Trophoblast cell (in vitro differentiated cells and primary cell): ENCODE measurements around the gene VAV3.

Experiments
- DNase-seq, 2 donors: peaks; one replicate each; pipeline ENCODE4 v3.0.0-alpha.2; 2016
- H2AFZ ChIP-seq: 2 replicates; pipeline ENCODE4 v1.6.1; 2013; ENCODE audit warnings: low read length, moderate library complexity, mild to moderate bottlenecking; ENCODE audit not compliant: insufficient read depth, poor library complexity
- H2AK5ac ChIP-seq: 2 replicates; pipeline ENCODE4 v1.6.1; 2013; ENCODE audit warnings: mild to moderate bottlenecking, low read length
- H2BK120ac ChIP-seq: 2 replicates; pipeline ENCODE4 v1.6.1; 2013; ENCODE audit warnings: low read length, mild to moderate bottlenecking, moderate library complexity; ENCODE audit not compliant: insufficient read depth, poor library complexity
- H2BK12ac ChIP-seq: 2 replicates; pipeline ENCODE4 v1.6.1; 2013; ENCODE audit warnings: mild to moderate bottlenecking, low read length, moderate library complexity
- H2BK5ac ChIP-seq: 2 replicates; pipeline ENCODE4 v1.6.1; 2013; ENCODE audit warnings: low read length, low read depth, moderate library complexity, mild to moderate bottlenecking; ENCODE audit not compliant: poor library complexity
- H3K14ac ChIP-seq: 2 replicates; pipeline ENCODE4 v1.6.1; 2013; ENCODE audit warnings: mild to moderate bottlenecking, low read length
- H3K18ac ChIP-seq: 2 replicates; pipeline ENCODE4 v1.6.1; 2013; ENCODE audit warnings: mild to moderate bottlenecking, low read length
- H3K23ac ChIP-seq: 2 replicates; pipeline ENCODE4 v1.6.1; 2013; ENCODE audit warnings: low read length
- H3K27ac ChIP-seq: 2 replicates; pipeline ENCODE4 v1.5.1; 2013; ENCODE audit warnings: low read depth, mild to moderate bottlenecking, inconsistent platforms, low read length, moderate library complexity
- H3K27me3 ChIP-seq: 2 replicates; pipeline ENCODE4 v1.6.1; 2013; ENCODE audit warnings: inconsistent platforms, mild to moderate bottlenecking, low read length, moderate library complexity; ENCODE audit not compliant: insufficient read depth
- H3K36me3 ChIP-seq, 2 experiments: 1 replicate in 1 of 2; 2 replicates in 1 of 2; pipeline ENCODE4 v1.6.1; 2013; ENCODE audit warnings: low read length in 2 of 2, mild to moderate bottlenecking in 2 of 2, moderate library complexity in 1 of 2; ENCODE audit not compliant: insufficient read depth in 2 of 2, control insufficient read depth in 1 of 2
- H3K4ac ChIP-seq: 2 replicates; pipeline ENCODE4 v1.6.1; 2013; ENCODE audit warnings: low read depth, mild to moderate bottlenecking, low read length, moderate library complexity
- H3K4me1 ChIP-seq, 2 experiments: 1 replicate in 1 of 2; 2 replicates in 1 of 2; pipeline ENCODE4 v1.6.1; 2013; ENCODE audit warnings: low read length in 2 of 2, mild to moderate bottlenecking in 2 of 2, moderate library complexity in 1 of 2; ENCODE audit not compliant: insufficient read depth in 2 of 2, control insufficient read depth in 1 of 2
- H3K4me2 ChIP-seq: 2 replicates; pipeline ENCODE4 v1.6.1; 2013; ENCODE audit warnings: inconsistent platforms, mild to moderate bottlenecking, low read length, moderate library complexity
- H3K4me3 ChIP-seq: 2 replicates; pipeline ENCODE4 v1.5.1; 2013; ENCODE audit warnings: mild to moderate bottlenecking, low read depth, low read length, inconsistent platforms
- H3K79me1 ChIP-seq: one replicate; pipeline ENCODE4 v1.6.1; 2013; ENCODE audit warnings: low read length
- H3K79me2 ChIP-seq: 2 replicates; pipeline ENCODE4 v1.6.1; 2013; ENCODE audit warnings: low read length, mild to moderate bottlenecking; ENCODE audit not compliant: control insufficient read depth, insufficient read depth, poor library complexity
- H3K9ac ChIP-seq: 2 replicates; pipeline ENCODE4 v1.6.1; 2013; ENCODE audit warnings: mild to moderate bottlenecking, low read length
- H3K9me3 ChIP-seq: 2 replicates; pipeline ENCODE4 v1.6.1; 2013; ENCODE audit warnings: low read depth, mild to moderate bottlenecking, control low read depth, inconsistent platforms, low read length; ENCODE audit not compliant: insufficient read depth
- H4K12ac ChIP-seq: 2 replicates; pipeline ENCODE4 v1.6.1; 2013; ENCODE audit warnings: low read depth, mild to moderate bottlenecking, low read length, moderate library complexity
- H4K8ac ChIP-seq: 2 replicates; pipeline ENCODE4 v1.6.1; 2013; ENCODE audit warnings: low read depth, mild to moderate bottlenecking, low read length, moderate library complexity
- H4K91ac ChIP-seq: one replicate; pipeline ENCODE4 v1.6.1; 2013; ENCODE audit warnings: low read depth, mild to moderate bottlenecking, low read length, moderate library complexity
- WGBS: extraction: QIAGEN DNeasy Blood & Tissue Kit; methylation state at CpG from one replicate; pipeline ENCODE4 v1.1.7; 2013; ENCODE audit warnings: missing lambda C conversion rate; ENCODE audit not compliant: insufficient read length, insufficient coverage; ENCODE audit errors: extremely low coverage; 5-methylcytosine and 5-hydroxymethylcytosine counted together

VAV3 gene

GRCh38 chr1:107622535-107622934 lies 342.4 kb downstream of the VAV3 start:
- Histone ChIP-seq H2BK120ac (no peak overlapping the region), H3K9me3 (no peaks in the 10 kb centered on the region), H3K4ac (no peak overlapping the region), H3K79me2 (no peaks in the 10 kb centered on the region), H3K23ac (no peak overlapping the region), H3K27me3 (no peaks in the 10 kb centered on the region), H3K36me3 (no peaks in the 10 kb centered on the region), H3K4me1 (peaks cover 0 to 2% of the 10 kb centered on the region in 2 experiments), H3K27ac (no peak overlapping the region), H3K9ac (no peak overlapping the region), H4K91ac (no peak overlapping the region), H2BK12ac (no peak overlapping the region), H4K12ac (no peak overlapping the region), H2AK5ac (no peak overlapping the region), H4K8ac (no peak overlapping the region), H2AFZ (no peak overlapping the region), H3K79me1 (no peaks in the 10 kb centered on the region), H3K4me3 (no peak overlapping the region), H3K4me2 (no peak overlapping the region), H3K14ac (no peak overlapping the region), H2BK5ac (no peak overlapping the region), H3K18ac (no peak overlapping the region)
- DNase-seq: no peak
- no CpG with 5 or more reads among the region's 4 CpGs for WGBS

GRCh38 chr1:107620753-107621152 lies 344.2 kb downstream of the VAV3 start:
- H4K8ac ChIP-seq: no peak overlapping the region
- H4K12ac ChIP-seq: no peak overlapping the region
- H3K9me3 ChIP-seq: no peaks in the 10 kb centered on the region
- H3K27ac ChIP-seq: no peak overlapping the region
- no peaks in the 10 kb centered on the region for H3K4me1 ChIP-seq
- H2BK120ac ChIP-seq: no peak overlapping the region
- WGBS: no CpG with 5 or more reads among the region's 1 CpG
- H2BK12ac ChIP-seq: no peak overlapping the region
- H2AK5ac ChIP-seq: no peak overlapping the region
- no peak overlapping the region for H3K14ac ChIP-seq
- DNase-seq: no peak
- H3K9ac ChIP-seq: no peak overlapping the region
- no peaks in the 10 kb centered on the region for H3K79me2 ChIP-seq
- no peak overlapping the region for H2BK5ac ChIP-seq
- H3K23ac ChIP-seq: no peak overlapping the region
- H3K79me1 ChIP-seq: no peaks in the 10 kb centered on the region
- no peak overlapping the region for H4K91ac ChIP-seq
- H3K4ac ChIP-seq: no peak overlapping the region
- no peak overlapping the region for H2AFZ ChIP-seq
- H3K27me3 ChIP-seq: no peaks in the 10 kb centered on the region
- H3K18ac ChIP-seq: no peak overlapping the region
- no peak overlapping the region for H3K4me3 ChIP-seq
- H3K4me2 ChIP-seq: no peak overlapping the region
- no peaks in the 10 kb centered on the region for H3K36me3 ChIP-seq

DNA sequence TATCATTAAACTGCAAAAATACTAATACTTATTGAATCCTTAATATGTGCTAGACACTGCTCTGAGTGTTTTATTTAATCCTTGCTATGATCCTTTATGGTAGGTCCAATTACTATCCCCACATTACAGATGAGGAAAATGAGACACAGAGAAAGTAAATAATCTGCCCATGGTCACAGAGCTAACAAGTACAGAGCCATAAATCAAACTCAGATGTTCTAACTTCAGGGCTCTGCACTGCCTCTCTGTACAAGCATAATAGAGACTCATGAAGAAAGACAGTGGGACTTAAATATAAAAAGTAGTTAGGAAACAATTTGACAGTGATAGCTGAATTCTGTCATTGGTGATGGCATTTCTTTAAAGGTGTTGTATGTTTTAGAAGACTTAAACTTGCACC lies 346.4 kb downstream of the VAV3 start:
- H3K79me2 ChIP-seq: no peaks in the 10 kb centered on the region
- no peak overlapping the region for H3K4me2 ChIP-seq
- no peaks in the 10 kb centered on the region for H3K4me1 ChIP-seq
- no peak overlapping the region for H4K8ac ChIP-seq
- H2BK5ac ChIP-seq: no peak overlapping the region
- no peaks in the 10 kb centered on the region for H3K79me1 ChIP-seq
- no peak overlapping the region for H4K91ac ChIP-seq
- H2BK120ac ChIP-seq: no peak overlapping the region
- H3K27ac ChIP-seq: no peak overlapping the region
- no peak overlapping the region for H2AK5ac ChIP-seq
- no peak overlapping the region for H2AFZ ChIP-seq
- no peak overlapping the region for H3K4me3 ChIP-seq
- no peaks in the 10 kb centered on the region for H3K27me3 ChIP-seq
- no peak overlapping the region for H3K9ac ChIP-seq
- H3K36me3 ChIP-seq: no peaks in the 10 kb centered on the region
- H3K4ac ChIP-seq: no peak overlapping the region
- H3K9me3 ChIP-seq: no peaks in the 10 kb centered on the region
- no peak overlapping the region for H2BK12ac ChIP-seq
- H3K14ac ChIP-seq: no peak overlapping the region
- no peak overlapping the region for H4K12ac ChIP-seq
- H3K18ac ChIP-seq: no peak overlapping the region
- H3K23ac ChIP-seq: no peak overlapping the region
- no peak for DNase-seq

DNA sequence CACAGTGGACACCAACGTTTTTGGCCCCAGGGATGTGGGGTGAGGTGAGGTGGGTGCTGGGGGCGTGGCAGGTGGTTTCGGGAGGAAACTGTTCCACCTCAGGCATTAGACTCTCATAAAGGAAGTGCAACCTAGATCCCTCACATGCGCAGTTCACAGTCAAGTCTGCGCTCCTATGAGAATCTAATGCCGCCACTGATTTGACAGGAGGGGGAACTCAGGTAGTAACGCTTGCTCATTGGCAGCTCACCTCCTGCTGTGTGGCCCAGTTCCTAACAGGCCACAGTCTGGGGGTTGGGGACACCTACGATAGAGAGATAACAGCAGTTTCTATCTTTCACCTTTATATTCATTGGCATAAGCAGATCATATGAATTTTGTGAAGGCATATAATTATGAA lies 347.1 kb downstream of the VAV3 start:
- Histone ChIP-seq H3K27ac (no peak overlapping the region), H3K4ac (no peak overlapping the region), H4K8ac (no peak overlapping the region), H3K4me1 (no peaks in the 10 kb centered on the region), H4K91ac (no peak overlapping the region), H2AK5ac (no peak overlapping the region), H3K36me3 (no peaks in the 10 kb centered on the region), H4K12ac (no peak overlapping the region), H3K79me1 (no peaks in the 10 kb centered on the region), H2BK120ac (no peak overlapping the region), H3K14ac (no peak overlapping the region), H3K79me2 (no peaks in the 10 kb centered on the region), H3K23ac (no peak overlapping the region), H3K4me2 (no peak overlapping the region), H2BK5ac (no peak overlapping the region), H3K4me3 (no peak overlapping the region), H3K27me3 (no peaks in the 10 kb centered on the region), H2BK12ac (no peak overlapping the region), H2AFZ (no peak overlapping the region), H3K18ac (no peak overlapping the region), H3K9ac (no peak overlapping the region), H3K9me3 (no peaks in the 10 kb centered on the region)
- peak in 1 of 2 donors; percentile 25 for DNase-seq
- WGBS: no CpG with 5 or more reads among the region's 8 CpGs

DNA sequence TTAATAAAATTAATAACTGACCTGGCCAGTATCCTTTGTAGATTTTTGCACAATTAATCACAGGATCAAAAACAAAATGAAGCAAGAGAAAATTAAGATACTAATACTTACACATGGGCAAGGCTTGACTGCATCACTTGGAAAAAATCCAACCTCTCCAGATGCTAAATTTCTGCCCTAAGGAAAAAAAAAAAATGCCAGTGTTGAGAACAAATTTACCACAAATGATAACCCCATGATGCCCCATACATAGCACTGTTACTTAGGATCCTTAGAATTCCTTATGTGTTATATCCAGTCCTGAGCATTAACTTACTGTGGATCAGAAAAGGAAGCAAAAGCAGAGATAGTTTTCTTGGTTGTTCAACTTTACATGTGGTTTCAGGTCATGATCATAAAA lies 347.5 kb downstream of the VAV3 start:
- no peaks in the 10 kb centered on the region for H3K79me1 ChIP-seq

More for the DNA sequence above, 347.5 kb downstream of the VAV3 start:
- Histone ChIP-seq H3K18ac (no peak overlapping the region), H2AK5ac (no peak overlapping the region), H2AFZ (no peak overlapping the region), H3K27ac (no peak overlapping the region), H2BK12ac (no peak overlapping the region), H3K9me3 (no peaks in the 10 kb centered on the region), H3K36me3 (no peaks in the 10 kb centered on the region), H3K9ac (no peak overlapping the region), H4K91ac (no peak overlapping the region), H2BK5ac (no peak overlapping the region), H3K27me3 (no peaks in the 10 kb centered on the region), H3K4me3 (no peak overlapping the region), H3K79me2 (no peaks in the 10 kb centered on the region), H3K4me2 (no peak overlapping the region), H4K12ac (no peak overlapping the region), H3K4ac (no peak overlapping the region), H4K8ac (no peak overlapping the region), H2BK120ac (no peak overlapping the region), H3K14ac (no peak overlapping the region), H3K4me1 (no peaks in the 10 kb centered on the region), H3K23ac (no peak overlapping the region)
- peak; percentile 44 to 90 for DNase-seq
